Measurements from ENCODE around the gene SLC7A11. TPM values are rescaled to one million over a fixed set of nuclear protein-coding genes. Genes with fewer than 3 reads are reported as not detected.

The SLC7A11 gene
- total and polyA plus RNA-seq, 2 of the 4 experiments (the other 2 are of a cell fraction), result 8.3 to 24.7 TPM

DNA sequence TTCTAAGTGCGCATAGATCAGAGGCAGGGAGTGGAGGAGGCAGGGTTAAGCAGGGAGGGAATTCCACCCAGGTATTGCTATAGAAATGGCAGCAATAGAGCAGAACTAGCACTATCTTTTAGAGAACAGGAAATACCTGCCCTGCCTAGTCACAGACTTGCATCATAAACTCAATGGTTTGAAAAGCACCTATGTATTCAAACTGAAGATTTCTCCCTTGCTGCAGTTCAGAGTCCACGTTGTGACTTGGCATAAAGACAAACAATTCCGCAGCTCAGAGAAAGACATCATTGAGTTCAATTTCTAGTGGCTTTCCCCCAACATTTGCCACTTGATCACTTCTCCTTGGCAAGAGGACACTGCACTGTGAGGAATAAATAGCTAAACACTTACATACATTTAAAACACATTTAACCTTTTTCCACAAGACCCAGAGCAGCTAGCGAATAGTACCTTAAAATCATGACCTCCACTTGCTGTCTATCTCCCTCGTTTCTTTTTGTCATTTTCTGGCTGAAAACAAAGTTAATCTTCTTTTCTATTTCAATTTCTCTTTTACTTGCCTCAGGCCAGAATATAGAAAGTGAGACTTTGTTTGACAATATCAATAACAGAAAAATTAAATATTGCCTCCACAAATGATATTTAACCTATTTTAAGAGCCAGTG is 42.4 kb downstream of the SLC7A11 start:
- no peak overlapping the region for H3K4ac ChIP-seq (ENCODE audit: low read depth, low read length)
- dilution Hi-C loops (cut with HindIII; ENCODE audit: low sequenced_read_pairs, unreplicated experiment), result no loop called here
- H3K56ac ChIP-seq (ENCODE audit: extremely low read depth, insufficient read depth, low read length), result no peak overlapping the region
- intact Hi-C loops (cut with micrococcal nuclease), result no loop called here
- no TSS peak for BruUV-seq (replicated peaks)
- H3K4me3 ChIP-seq (ENCODE audit: insufficient read depth, low read depth, low read length), result no peak overlapping the region
- H2BK5ac ChIP-seq (ENCODE audit: low read depth, low read length, poor library complexity, severe bottlenecking), result peak overlapping the region; percentile 50
- H4K5ac ChIP-seq (ENCODE audit: low read depth, low read length), result peak overlapping the region; percentile 35; the same call in 1 of the 2 replicates
- H3K9me3 ChIP-seq (ENCODE audit: control insufficient read depth, insufficient read depth, low read length), result no peaks in the 10 kb centered on the region
- peak; percentile 33 for DNase-seq
- peak overlapping the region; percentile 8; the same call in 1 of the 2 replicates for H3K23ac ChIP-seq (ENCODE audit: low read depth, low read length)
- H4K91ac ChIP-seq (ENCODE audit: insufficient read depth, low read depth, low read length), result no peak overlapping the region
- H2BK120ac ChIP-seq (ENCODE audit: low read depth, low read length), result no peak overlapping the region
- H3K9ac ChIP-seq (ENCODE audit: low read depth, low read length), result no peak overlapping the region
- H2BK15ac ChIP-seq (ENCODE audit: low read depth, low read length), result no peak overlapping the region
- peak overlapping the region in 1 of 2 experiments; percentile 62; a peak in 2 of 4 replicates for H4K8ac ChIP-seq (ENCODE audit: low read depth in 2 of 2, low read length in 2 of 2)
- WGBS, 2 experiments (ENCODE audit: extremely low coverage in 2 of 2, insufficient read length in 1 of 2), result no CpG with 5 or more reads among the region's 5 CpGs
- CTCF ChIA-PET, result no interaction called here
- no peak for TF ChIP-seq POLR2A (IDR thresholded peaks at IDR 0.05; ENCODE audit: low read depth, low read length)
- no peak for TF ChIP-seq FOS (IDR thresholded peaks at IDR 0.05; ENCODE audit: low read depth, low read length)
- no peak for TF ChIP-seq MAFK (IDR thresholded peaks at IDR 0.05; ENCODE audit: low read depth, low read length)
- no peak for TF ChIP-seq BHLHE40 (IDR thresholded peaks at IDR 0.05; ENCODE audit: low read depth, low read length)
- TF ChIP-seq SMC3 (IDR thresholded peaks at IDR 0.05; ENCODE audit: low read depth, low read length), result no peak
- TF ChIP-seq NFE2L2 (IDR thresholded peaks at IDR 0.05; ENCODE audit: low read depth, low read length), result no peak
- 0 out of 2 replicates have a peak, but pooled peaks have one; percentile 13 for TF ChIP-seq CEBPB (IDR thresholded peaks at IDR 0.05; ENCODE audit: low read depth, low read length)
- no peak for TF ChIP-seq RFX5 (IDR thresholded peaks at IDR 0.05; ENCODE audit: low read depth, low read length)
- H2AK9ac ChIP-seq (replicated peaks; ENCODE audit: low read depth, low read length, poor library complexity), result no peak overlapping the region
- H3K79me1 ChIP-seq (ENCODE audit: low read depth in 1 of 2, low read length in 2 of 2), result peaks cover 15 to 21% of the 10 kb centered on the region in 2 experiments; a peak in 3 of 4 replicates
- H2AK5ac ChIP-seq (ENCODE audit: low read depth, low read length), result no peak overlapping the region
- peaks cover 4% of the 10 kb centered on the region; the same call in 1 of the 2 replicates for H3K4me1 ChIP-seq (ENCODE audit: control insufficient read depth, insufficient read depth, low read length)
- no peak overlapping the region for H2AFZ ChIP-seq (replicated peaks; ENCODE audit: low read length, poor library complexity)
- no peak overlapping the region; the same call in 1 of the 2 replicates for H3K18ac ChIP-seq (ENCODE audit: low read depth, low read length)
- no peak for ATAC-seq (ENCODE audit: low read depth)
- H3K27ac ChIP-seq (ENCODE audit: insufficient read depth, low read length), result no peak overlapping the region
- H2BK20ac ChIP-seq (ENCODE audit: low read depth, low read length), result peak overlapping the region; percentile 5; the same call in 1 of the 2 replicates
- POLR2A ChIA-PET (ENCODE audit: unreplicated experiment), result no interaction called here
- no peaks in the 10 kb centered on the region for H3K27me3 ChIP-seq (ENCODE audit: control insufficient read depth, insufficient read depth, low read length)
- peaks cover 12% of the 10 kb centered on the region for H3K36me3 ChIP-seq (ENCODE audit: control insufficient read depth, insufficient read depth, low read length)
- H3K14ac ChIP-seq (replicated peaks; ENCODE audit: low read depth, low read length), result peak overlapping the region; percentile 22; the same call in 1 of the 2 replicates
- H3K4me2 ChIP-seq (ENCODE audit: low read depth, low read length), result no peak overlapping the region
- peaks cover 4% of the 10 kb centered on the region; the same call in 1 of the 2 replicates for H4K20me1 ChIP-seq (ENCODE audit: insufficient read depth, low read length)
- H3K9me1 ChIP-seq (ENCODE audit: insufficient read depth, low read length), result peaks cover 9% of the 10 kb centered on the region; the same call in 1 of the 2 replicates
- in situ Hi-C loops (cut with MboI; ENCODE audit: low sequenced_read_pairs), result loop anchor here (25.0 kb wide), 2 partner anchors 662 to 663 kb away; partner anchors contain the start of gene PCDH18

Measured in IMR-90 (cell line).